Neuron (in vitro differentiated cells): Measurements from ENCODE around the gene HECTD1.
"Not testable (repeated sequence)": the region's sequence is repeated elsewhere in the genome, so short reads cannot be mapped to it uniquely, and the experiment has no call there.

Source experiments
- H2AFZ ChIP-seq: one replicate; pipeline ENCODE4 v1.6.1; 2013; ENCODE audit warnings: low read depth, mild to moderate bottlenecking, inconsistent platforms, low read length, moderate library complexity
- H3K27me3 ChIP-seq: one replicate; pipeline ENCODE4 v1.6.1; 2013; ENCODE audit warnings: low read length; ENCODE audit not compliant: insufficient read depth
- H3K36me3 ChIP-seq: one replicate; pipeline ENCODE4 v1.6.1; 2013; ENCODE audit warnings: low read length; ENCODE audit not compliant: insufficient read depth
- H3K4me1 ChIP-seq: one replicate; pipeline ENCODE4 v1.6.1; 2013; ENCODE audit warnings: low read length; ENCODE audit not compliant: insufficient read depth
- H3K4me3 ChIP-seq: 2 replicates; pipeline ENCODE4 v1.5.1; 2013; ENCODE audit warnings: mild to moderate bottlenecking, low read length, moderate library complexity
- H3K9me3 ChIP-seq: one replicate; pipeline ENCODE4 v1.6.1; 2013; ENCODE audit warnings: low read length

Gene HECTD1

GRCh38 chr14:31083781-31084180 is 123.8 kb downstream of the HECTD1 start:
- Histone ChIP-seq H3K36me3 (peaks cover 9% of the 10 kb centered on the region), H3K4me1 (no peaks in the 10 kb centered on the region), H3K27me3 (no peaks in the 10 kb centered on the region), H2AFZ (no peak overlapping the region), H3K9me3 (no peaks in the 10 kb centered on the region), H3K4me3 (no peak overlapping the region)

- Histone ChIP-seq H2AFZ (no peak overlapping the region), H3K4me3 (no peak overlapping the region), H3K36me3 (peaks cover 9% of the 10 kb centered on the region), H3K4me1 (no peaks in the 10 kb centered on the region), H3K9me3 (no peaks in the 10 kb centered on the region), H3K27me3 (no peaks in the 10 kb centered on the region)
Measured at GRCh38 chr14:31080484-31080883, 127.1 kb downstream of the HECTD1 start.

GRCh38 chr14:31080056-31080455 is 127.5 kb downstream of the HECTD1 start:
- Histone ChIP-seq H3K9me3 (no peaks in the 10 kb centered on the region), H3K4me3 (no peak overlapping the region), H3K36me3 (peaks cover 11% of the 10 kb centered on the region), H3K4me1 (no peaks in the 10 kb centered on the region), H2AFZ (no peak overlapping the region), H3K27me3 (no peaks in the 10 kb centered on the region)

GRCh38 chr14:31078766-31079165 is 128.8 kb downstream of the HECTD1 start:
- Histone ChIP-seq H2AFZ (no peak overlapping the region), H3K9me3 (peaks cover 2% of the 10 kb centered on the region), H3K27me3 (no peaks in the 10 kb centered on the region), H3K36me3 (peaks cover 15% of the 10 kb centered on the region), H3K4me3 (no peak overlapping the region), H3K4me1 (no peaks in the 10 kb centered on the region)

DNA sequence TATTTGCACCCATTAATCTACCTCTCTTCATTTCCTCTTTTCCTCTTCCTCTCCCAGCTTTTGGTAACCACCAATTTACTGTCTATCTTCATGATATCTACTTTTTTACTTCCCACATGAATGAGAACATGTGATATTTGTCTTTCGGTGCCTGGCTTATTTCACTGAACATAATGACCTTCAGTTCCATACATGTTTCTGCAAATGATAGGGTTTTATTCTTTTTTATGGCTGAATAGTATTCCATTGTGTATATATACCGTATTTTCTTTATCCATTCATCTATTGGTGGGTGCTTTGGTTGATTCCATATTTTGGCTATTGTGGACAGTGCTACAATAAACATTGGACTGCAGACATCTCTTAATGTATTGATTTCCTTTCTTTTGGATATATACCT is 132.4 kb downstream of the HECTD1 start:
- no peaks in the 10 kb centered on the region for H3K27me3 ChIP-seq
- H3K4me3 ChIP-seq, result no peak overlapping the region
- H3K4me1 ChIP-seq, result no peaks in the 10 kb centered on the region
- H2AFZ ChIP-seq, result no peak overlapping the region
- peaks cover 14% of the 10 kb centered on the region for H3K36me3 ChIP-seq
- H3K9me3 ChIP-seq, result peaks cover 2% of the 10 kb centered on the region

GRCh38 chr14:31071151-31071550 is 136.4 kb downstream of the HECTD1 start:
- Histone ChIP-seq H3K4me3 (no peak overlapping the region), H3K4me1 (no peaks in the 10 kb centered on the region), H3K27me3 (no peaks in the 10 kb centered on the region), H3K36me3 (peaks cover 12% of the 10 kb centered on the region), H3K9me3 (peaks cover 2% of the 10 kb centered on the region), H2AFZ (no peak overlapping the region)

DNA sequence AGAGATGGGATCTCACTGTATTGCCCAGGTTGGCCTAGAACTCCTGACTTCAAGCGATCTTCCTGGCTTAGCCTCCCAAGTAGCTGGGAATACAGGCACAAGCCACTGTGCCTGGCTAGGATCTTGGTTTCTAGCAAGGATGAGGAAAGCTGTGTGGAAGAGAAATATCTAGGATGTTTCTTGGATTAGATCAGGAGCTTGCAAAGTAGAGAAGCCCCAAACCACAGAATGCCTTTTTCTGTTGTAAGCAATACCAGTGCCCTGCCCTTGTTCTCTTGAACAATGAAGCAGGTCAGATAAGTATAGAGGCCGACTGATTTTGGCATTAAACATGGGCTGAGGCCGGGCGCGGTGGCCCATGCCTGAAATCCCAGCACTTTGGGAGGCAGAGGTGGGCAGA is 137.2 kb downstream of the HECTD1 start:
- H3K27me3 ChIP-seq, result no peaks in the 10 kb centered on the region
- no peak overlapping the region for H3K4me3 ChIP-seq
- no peak overlapping the region for H2AFZ ChIP-seq
- peaks cover 12% of the 10 kb centered on the region for H3K36me3 ChIP-seq
- peaks cover 2% of the 10 kb centered on the region for H3K9me3 ChIP-seq
- no peaks in the 10 kb centered on the region for H3K4me1 ChIP-seq

- Histone ChIP-seq H3K4me3 (no peak overlapping the region), H3K27me3 (no peaks in the 10 kb centered on the region), H2AFZ (no peak overlapping the region)
Measured at GRCh38 chr14:31069343-31069742, 138.2 kb downstream of the HECTD1 start.

GRCh38 chr14:31068235-31068634 is 139.4 kb downstream of the HECTD1 start:
- H3K9me3 ChIP-seq, result no peaks in the 10 kb centered on the region
- H3K36me3 ChIP-seq, result peaks cover 6% of the 10 kb centered on the region
- no peaks in the 10 kb centered on the region for H3K27me3 ChIP-seq
- no peak overlapping the region for H2AFZ ChIP-seq
- H3K4me1 ChIP-seq, result no peaks in the 10 kb centered on the region
- no peak overlapping the region for H3K4me3 ChIP-seq

More at GRCh38 chr14:31069343-31069742, 138.2 kb downstream of the HECTD1 start:
- no peaks in the 10 kb centered on the region for H3K9me3 ChIP-seq
- H3K36me3 ChIP-seq, result peaks cover 6% of the 10 kb centered on the region
- H3K4me1 ChIP-seq, result no peaks in the 10 kb centered on the region

- not testable (repeated sequence) for H3K9me3 ChIP-seq, H3K27me3 ChIP-seq, H3K4me3 ChIP-seq, H3K36me3 ChIP-seq, H2AFZ ChIP-seq, H3K4me1 ChIP-seq
Measured at GRCh38 chr14:31062908-31063307, 144.7 kb downstream of the HECTD1 start.

GRCh38 chr14:31060253-31060875 is 147.2 kb downstream of the HECTD1 start:
- H3K4me3 ChIP-seq, result no peak overlapping the region
- no peaks in the 10 kb centered on the region for H3K36me3 ChIP-seq

DNA sequence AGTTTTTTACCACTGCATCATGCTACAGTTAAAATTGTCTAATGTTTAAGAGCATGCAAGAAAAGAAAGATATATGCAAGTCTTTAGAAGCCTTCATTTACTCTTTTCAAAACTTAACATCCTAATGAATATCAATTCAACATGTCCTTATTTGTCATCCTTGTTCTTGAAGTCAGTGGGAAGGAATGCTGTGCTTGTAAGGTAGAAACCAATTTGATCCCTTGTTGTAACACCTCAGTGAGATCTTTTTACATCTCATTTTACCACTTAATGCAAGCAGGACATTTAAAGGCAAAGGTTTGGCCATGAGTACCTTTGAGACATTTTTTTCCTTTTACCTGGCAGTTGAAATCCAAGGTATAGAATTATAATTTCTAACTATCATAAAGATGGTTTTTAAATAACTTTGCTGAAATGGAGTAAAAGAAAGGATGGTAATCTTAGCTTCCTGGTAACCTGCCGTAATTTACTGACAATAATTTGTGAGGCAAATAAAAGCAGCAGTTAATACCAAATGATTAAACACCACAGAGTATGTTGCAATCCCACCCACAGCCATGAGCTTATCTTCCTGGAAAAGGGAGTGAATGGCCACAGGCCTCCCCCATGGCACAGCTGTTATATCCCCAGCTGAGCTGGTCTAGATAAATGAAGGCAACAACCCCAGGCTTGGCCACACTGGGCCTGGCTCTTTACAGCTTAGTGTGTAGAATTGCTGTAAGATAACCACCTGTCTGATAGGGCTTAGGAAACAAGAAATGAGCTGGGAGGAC is 148.3 kb downstream of the HECTD1 start:
- Histone ChIP-seq H3K27me3 (no peaks in the 10 kb centered on the region), H2AFZ (no peak overlapping the region), H3K9me3 (no peaks in the 10 kb centered on the region), H3K4me3 (no peak overlapping the region), H3K4me1 (no peaks in the 10 kb centered on the region), H3K36me3 (no peaks in the 10 kb centered on the region)

More at GRCh38 chr14:31060253-31060875, 147.2 kb downstream of the HECTD1 start:
- no peaks in the 10 kb centered on the region for H3K4me1 ChIP-seq
- no peaks in the 10 kb centered on the region for H3K27me3 ChIP-seq
- no peaks in the 10 kb centered on the region for H3K9me3 ChIP-seq
- H2AFZ ChIP-seq, result no peak overlapping the region

GRCh38 chr14:31057701-31058364 is 149.8 kb downstream of the HECTD1 start:
- no peaks in the 10 kb centered on the region for H3K9me3 ChIP-seq
- no peaks in the 10 kb centered on the region for H3K4me1 ChIP-seq
- H3K36me3 ChIP-seq, result no peaks in the 10 kb centered on the region
- no peak overlapping the region for H2AFZ ChIP-seq
- no peaks in the 10 kb centered on the region for H3K27me3 ChIP-seq
- H3K4me3 ChIP-seq, result no peak overlapping the region
